ENCODE measurements around the gene NT5C1A. TPM values are rescaled to one million over a fixed set of nuclear protein-coding genes. Genes with fewer than 3 reads are reported as not detected.

Gene NT5C1A
- total RNA-seq, 6 experiments from 2014 or later = not detected

- no peaks in the 10 kb centered on the region for H3K9me3 Mint-ChIP-seq
- peaks cover 56% of the 10 kb centered on the region for H3K27me3 Mint-ChIP-seq (ENCODE audit: insufficient read depth)
- no peak overlapping the region for H3K4me3 Mint-ChIP-seq
- H3K36me3 Mint-ChIP-seq (ENCODE audit: low read depth) = no peaks in the 10 kb centered on the region
- H3K4me1 Mint-ChIP-seq (ENCODE audit: low read depth) = peaks cover 6% of the 10 kb centered on the region; the same call in 1 of the 2 replicates
- no peak overlapping the region for H3K27ac Mint-ChIP-seq
- DNase-seq = no peak
- TF ChIP-seq, protein P1, sequence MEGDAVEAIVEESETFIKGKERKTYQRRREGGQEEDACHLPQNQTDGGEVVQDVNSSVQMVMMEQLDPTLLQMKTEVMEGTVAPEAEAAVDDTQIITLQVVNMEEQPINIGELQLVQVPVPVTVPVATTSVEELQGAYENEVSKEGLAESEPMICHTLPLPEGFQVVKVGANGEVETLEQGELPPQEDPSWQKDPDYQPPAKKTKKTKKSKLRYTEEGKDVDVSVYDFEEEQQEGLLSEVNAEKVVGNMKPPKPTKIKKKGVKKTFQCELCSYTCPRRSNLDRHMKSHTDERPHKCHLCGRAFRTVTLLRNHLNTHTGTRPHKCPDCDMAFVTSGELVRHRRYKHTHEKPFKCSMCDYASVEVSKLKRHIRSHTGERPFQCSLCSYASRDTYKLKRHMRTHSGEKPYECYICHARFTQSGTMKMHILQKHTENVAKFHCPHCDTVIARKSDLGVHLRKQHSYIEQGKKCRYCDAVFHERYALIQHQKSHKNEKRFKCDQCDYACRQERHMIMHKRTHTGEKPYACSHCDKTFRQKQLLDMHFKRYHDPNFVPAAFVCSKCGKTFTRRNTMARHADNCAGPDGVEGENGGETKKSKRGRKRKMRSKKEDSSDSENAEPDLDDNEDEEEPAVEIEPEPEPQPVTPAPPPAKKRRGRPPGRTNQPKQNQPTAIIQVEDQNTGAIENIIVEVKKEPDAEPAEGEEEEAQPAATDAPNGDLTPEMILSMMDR (IDR thresholded peaks at IDR 0.05) = no peak
These were observed 17.3 kb upstream of the NT5C1A start for GRCh38 chr1:39689214-39689613.

- TF ChIP-seq, protein P1 (IDR thresholded peaks at IDR 0.05) = no peak
- H3K4me3 Mint-ChIP-seq = no peak overlapping the region
These were observed 16.8 kb upstream of the NT5C1A start for GRCh38 chr1:39688706-39689105.

GRCh38 chr1:39687243-39687642, 15.3 kb upstream of the NT5C1A start:
- H3K27ac Mint-ChIP-seq = no peak overlapping the region
- TF ChIP-seq, protein P1 (IDR thresholded peaks at IDR 0.05) = no peak
- H3K4me1 Mint-ChIP-seq (ENCODE audit: low read depth) = peaks cover 6% of the 10 kb centered on the region; the same call in 1 of the 2 replicates
- H3K27me3 Mint-ChIP-seq (ENCODE audit: insufficient read depth) = peaks cover 53% of the 10 kb centered on the region
- H3K9me3 Mint-ChIP-seq = no peaks in the 10 kb centered on the region
- H3K4me3 Mint-ChIP-seq = no peak overlapping the region
- no peak for DNase-seq
- no peaks in the 10 kb centered on the region for H3K36me3 Mint-ChIP-seq (ENCODE audit: low read depth)

More at GRCh38 chr1:39688706-39689105, 16.8 kb upstream of the NT5C1A start:
- no peak for DNase-seq
- H3K27ac Mint-ChIP-seq = no peak overlapping the region
- peaks cover 6% of the 10 kb centered on the region; the same call in 1 of the 2 replicates for H3K4me1 Mint-ChIP-seq (ENCODE audit: low read depth)
- H3K36me3 Mint-ChIP-seq (ENCODE audit: low read depth) = no peaks in the 10 kb centered on the region
- H3K27me3 Mint-ChIP-seq (ENCODE audit: insufficient read depth) = peaks cover 53% of the 10 kb centered on the region
- H3K9me3 Mint-ChIP-seq = no peaks in the 10 kb centered on the region

DNA sequence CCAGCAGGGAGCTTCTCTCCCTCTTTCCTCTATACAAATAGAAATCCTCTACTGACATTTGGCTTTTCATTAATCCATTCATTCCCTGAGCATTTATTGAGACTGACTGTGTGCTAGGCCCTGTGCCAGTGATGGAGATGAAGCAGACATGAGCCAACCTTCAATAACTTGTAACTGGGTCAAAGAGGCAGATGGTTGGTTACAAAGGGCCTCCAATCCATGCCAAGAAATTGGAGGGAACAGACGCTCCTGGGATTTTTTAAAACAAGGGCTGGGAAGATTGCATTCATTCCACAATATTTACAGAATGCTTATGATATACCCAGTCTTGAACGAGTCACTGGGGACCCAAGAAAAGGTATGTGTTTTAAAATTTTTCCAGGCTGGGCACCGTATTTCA, 13.2 kb upstream of the NT5C1A start:
- Mint-ChIP-seq H3K4me3 (no peak overlapping the region), H3K4me1 (ENCODE audit: low read depth) (peaks cover 11% of the 10 kb centered on the region; the same call in 1 of the 2 replicates), H3K27me3 (ENCODE audit: insufficient read depth) (peaks cover 61% of the 10 kb centered on the region), H3K9me3 (no peaks in the 10 kb centered on the region), H3K27ac (no peak overlapping the region), H3K36me3 (ENCODE audit: low read depth) (no peaks in the 10 kb centered on the region)
- TF ChIP-seq, protein P1 (IDR thresholded peaks at IDR 0.05) = no peak
- DNase-seq = no peak

GRCh38 chr1:39684313-39684664, 12.4 kb upstream of the NT5C1A start:
- peaks cover 56% of the 10 kb centered on the region for H3K27me3 Mint-ChIP-seq (ENCODE audit: insufficient read depth)
- H3K9me3 Mint-ChIP-seq = no peaks in the 10 kb centered on the region
- H3K4me1 Mint-ChIP-seq (ENCODE audit: low read depth) = peaks cover 19% of the 10 kb centered on the region; the same call in 1 of the 2 replicates
- DNase-seq = no peak
- H3K27ac Mint-ChIP-seq = no peak overlapping the region
- TF ChIP-seq, protein P1 (IDR thresholded peaks at IDR 0.05) = no peak
- H3K4me3 Mint-ChIP-seq = no peak overlapping the region
- no peaks in the 10 kb centered on the region for H3K36me3 Mint-ChIP-seq (ENCODE audit: low read depth)
